Lung (tissue), 12 donors: ENCODE data around the gene MRPL54. TPM values are rescaled to one million over a fixed set of nuclear protein-coding genes. Genes with fewer than 3 reads are reported as not detected.

Source experiments
- ATAC-seq: fragments of 200-7000 bp; cut with Tn5 transposase; one replicate; pipeline ENCODE4 v1.9.1; 2020; ENCODE audit warnings: moderate number of reproducible peaks; ENCODE audit not compliant: insufficient read depth, low FRiP score
- DNase-seq, 3 donors: peaks; one replicate each; pipeline ENCODE4 v3.0.0-alpha.2; 2013 to 2017
- H3K27ac ChIP-seq, 2 donors: one replicate each; pipeline ENCODE4 v1.5.1; 2013; ENCODE audit warnings: mild to moderate bottlenecking in 2 of 2, moderate library complexity in 2 of 2, control low read depth in 1 of 2, inconsistent platforms in 1 of 2, low read depth in 1 of 2, low read length in 1 of 2
- H3K27me3 ChIP-seq, 3 donors: one replicate each; pipeline ENCODE4 v1.5.1; 2013; ENCODE audit warnings: low read length in 2 of 3; ENCODE audit not compliant: control insufficient read depth in 3 of 3, insufficient read depth in 3 of 3
- H3K36me3 ChIP-seq, 4 donors: one replicate each; pipeline ENCODE4 v1.5.1; 2013; ENCODE audit warnings: low read length in 4 of 4, mild to moderate bottlenecking in 1 of 4, moderate library complexity in 1 of 4; ENCODE audit not compliant: control insufficient read depth in 4 of 4, insufficient read depth in 4 of 4
- H3K4me1 ChIP-seq, 5 donors: one replicate each; pipeline ENCODE4 v1.5.1; 2013; ENCODE audit warnings: low read length in 5 of 5, mild to moderate bottlenecking in 2 of 5, moderate library complexity in 1 of 5; ENCODE audit not compliant: control insufficient read depth in 5 of 5, insufficient read depth in 5 of 5
- H3K4me3 ChIP-seq: one replicate; pipeline ENCODE4 v1.5.1; 2013; ENCODE audit warnings: mild to moderate bottlenecking, control low read depth, moderate library complexity
- H3K9ac ChIP-seq, 2 donors: one replicate each; pipeline ENCODE4 v1.5.1; 2013; ENCODE audit warnings: low read length in 2 of 2, control low read depth in 1 of 2; ENCODE audit not compliant: insufficient read depth in 1 of 2
- H3K9me3 ChIP-seq, 4 donors: one replicate each; pipeline ENCODE4 v1.5.1; 2013; ENCODE audit warnings: low read length in 3 of 4, mild to moderate bottlenecking in 1 of 4, moderate library complexity in 1 of 4; ENCODE audit not compliant: control insufficient read depth in 4 of 4, insufficient read depth in 3 of 4
- WGBS, 2 donors: extraction: QIAGEN DNeasy Blood & Tissue Kit; methylation state at CpG; one replicate each; pipeline ENCODE4 v1.1.7; 2013; 5-methylcytosine and 5-hydroxymethylcytosine counted together
- polyA plus RNA-seq, 2 donors: library from polyadenylated mRNA; stranded (reverse); fragments of 200-250 nt; gene quantifications; one replicate each; pipeline ENCODE4 v1.2.1, GENCODE V29; 2013
- total RNA-seq, 2 donors: library from RNA; depleted of rRNA in 1 of 2; stranded (reverse); fragments of >200 nt in 1 of 2; gene quantifications; one replicate each; pipeline ENCODE4 v1.2.1, GENCODE V29; 2014 to 2021
- TF ChIP-seq, protein P1 (sequence below): IDR thresholded peaks from 2 replicates; pipeline ENCODE4 v1.5.1; 2012; ENCODE audit warnings: mild to moderate bottlenecking; ENCODE audit errors: control extremely low read depth, extremely low read depth
- donor health status: control.
- donor health status: control.
- donor health status: Bipolar disorder and iron deficiency.
- donor health status: healthy.
- donor health status: DM: yes; HTN: yes; CAD: no.

The MRPL54 gene
- total and polyA plus RNA-seq, 4 donors, result 28.9 to 137 (median 63.8) TPM

GRCh38 chr19:3784607-3785450 is 22.3 kb downstream of the MRPL54 start:
- Histone ChIP-seq H3K4me3 (peak overlapping the region; percentile 14), H3K27me3 (peaks cover 0 to 16% (median 7%) of the 10 kb centered on the region in 3 donors), H3K27ac (no peak overlapping the region), H3K9me3 (peaks cover 0 to 24% (median 13%) of the 10 kb centered on the region in 4 donors), H3K9ac (no peak overlapping the region), H3K4me1 (no peaks in the 10 kb centered on the region), H3K36me3 (no peaks in the 10 kb centered on the region)
- no peak for DNase-seq
- no peak for ATAC-seq
- 22 to 23% methylated on average over 24 to 25 of the region's 25 CpGs for WGBS, 2 donors
- TF ChIP-seq, protein P1, sequence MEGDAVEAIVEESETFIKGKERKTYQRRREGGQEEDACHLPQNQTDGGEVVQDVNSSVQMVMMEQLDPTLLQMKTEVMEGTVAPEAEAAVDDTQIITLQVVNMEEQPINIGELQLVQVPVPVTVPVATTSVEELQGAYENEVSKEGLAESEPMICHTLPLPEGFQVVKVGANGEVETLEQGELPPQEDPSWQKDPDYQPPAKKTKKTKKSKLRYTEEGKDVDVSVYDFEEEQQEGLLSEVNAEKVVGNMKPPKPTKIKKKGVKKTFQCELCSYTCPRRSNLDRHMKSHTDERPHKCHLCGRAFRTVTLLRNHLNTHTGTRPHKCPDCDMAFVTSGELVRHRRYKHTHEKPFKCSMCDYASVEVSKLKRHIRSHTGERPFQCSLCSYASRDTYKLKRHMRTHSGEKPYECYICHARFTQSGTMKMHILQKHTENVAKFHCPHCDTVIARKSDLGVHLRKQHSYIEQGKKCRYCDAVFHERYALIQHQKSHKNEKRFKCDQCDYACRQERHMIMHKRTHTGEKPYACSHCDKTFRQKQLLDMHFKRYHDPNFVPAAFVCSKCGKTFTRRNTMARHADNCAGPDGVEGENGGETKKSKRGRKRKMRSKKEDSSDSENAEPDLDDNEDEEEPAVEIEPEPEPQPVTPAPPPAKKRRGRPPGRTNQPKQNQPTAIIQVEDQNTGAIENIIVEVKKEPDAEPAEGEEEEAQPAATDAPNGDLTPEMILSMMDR, result no peak

DNA sequence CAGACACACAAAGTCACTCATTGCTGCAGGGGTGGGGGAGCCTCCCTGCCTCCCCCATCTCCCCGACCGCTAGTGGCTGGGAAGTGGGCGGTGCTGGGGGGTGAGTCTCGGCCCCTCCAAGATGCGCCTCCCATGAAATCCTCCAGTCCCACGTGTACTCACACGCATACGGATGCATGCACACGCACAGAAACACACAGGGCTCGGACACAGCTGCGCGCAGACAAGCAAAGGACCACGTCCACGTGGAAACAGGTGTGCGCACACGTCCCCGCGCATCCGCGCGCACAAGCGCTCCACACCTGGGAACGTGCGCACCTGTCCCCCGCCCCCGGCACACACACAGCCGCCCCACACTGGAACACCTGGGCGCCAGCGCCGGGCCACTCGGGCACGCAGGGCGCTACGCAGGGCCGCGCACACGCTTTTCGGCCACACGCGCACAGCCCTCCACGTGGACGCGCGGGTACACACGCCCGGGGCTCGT is 23.0 kb downstream of the MRPL54 start:
- Histone ChIP-seq H3K4me3 (peak overlapping the region; percentile 66), H3K27me3 (peaks cover 0 to 16% (median 7%) of the 10 kb centered on the region in 3 donors), H3K9me3 (peaks cover 0 to 24% (median 13%) of the 10 kb centered on the region in 4 donors), H3K9ac (no peak overlapping the region), H3K27ac (peak overlapping the region in 1 of 2 donors; percentile 32), H3K36me3 (no peaks in the 10 kb centered on the region), H3K4me1 (no peaks in the 10 kb centered on the region)
- DNase-seq, result no peak
- 1% methylated on average over 41 to 47 of the region's 47 CpGs for WGBS, 2 donors
- TF ChIP-seq, protein P1, result no peak
- no peak for ATAC-seq

- no peak for DNase-seq
- H3K4me1 ChIP-seq, result no peaks in the 10 kb centered on the region
- TF ChIP-seq, protein P1, result no peak
- peaks cover 0 to 16% (median 7%) of the 10 kb centered on the region in 3 donors for H3K27me3 ChIP-seq
- ATAC-seq, result no peak
- no peak within 1 kb of the TSS for H3K9ac ChIP-seq
- H3K27ac ChIP-seq, result peak within 1 kb of the TSS in 1 of 2 donors; percentile 32
- H3K4me3 ChIP-seq, result peak within 1 kb of the TSS; percentile 66
- H3K36me3 ChIP-seq, result no peaks in the 10 kb centered on the region
- peaks cover 0 to 24% (median 12%) of the 10 kb centered on the region in 4 donors for H3K9me3 ChIP-seq
- 4 to 5% methylated on average over 67 to 98 of the region's 101 CpGs for WGBS, 2 donors
These were observed 23.7 kb downstream of the MRPL54 start, which contains the start of gene MATK for GRCh38 chr19:3785938-3786824. TSS of gene MATK (minus strand) at chr19:3786381. CDS start at chr19:3785135, 1,246 bp downstream.
